A549 (cell line): Measurements from ENCODE around the gene UNC5A. TPM values are rescaled to one million over a fixed set of nuclear protein-coding genes. Genes with fewer than 3 reads are reported as not detected.

ENCODE experiments used
- ATAC-seq, 2 experiments: fragments of 200-7000 bp in 1 of 2; fragments of >200 bp in 1 of 2; cut with Nextera tagmentation in 1 of 2; cut with Tn5 transposase in 1 of 2; 3 replicates each; pipeline versions ENCODE4 v1.8.0 to v1.9.1; 2018 to 2020; ENCODE audit warnings: mild to moderate bottlenecking in 1 of 2, moderate library complexity in 1 of 2
- CTCF ChIA-PET: fragments of 300-600 bp; sonication (Branson Sonifier 250); formaldehyde crosslinking; extraction: SDS; loops from one replicate; lab custom pipeline; 2021; ENCODE audit warnings: antibody characterized with exemption, inconsistent platforms; lab: Yijun Ruan, JAX
- POLR2A ChIA-PET: fragments of 350-600 bp; formaldehyde crosslinking; extraction: SDS; loops from one replicate; lab custom pipeline; 2021; ENCODE audit warnings: antibody characterized with exemption, inconsistent platforms; lab: Yijun Ruan, JAX
- DNase-seq, 2 experiments: peaks; one replicate each; pipeline versions ENCODE4 v3.0.0 to v3.0.0-alpha.2; 2011 to 2016; ENCODE audit warnings: low read depth in 1 of 2, low spot score in 1 of 2
- FAIRE-seq: peaks from 2 replicates; lab custom pipeline; 2011; peaks lifted over from hg19 to GRCh38; lab: Jason Lieb, UNC
- H3K27ac ChIP-seq, 2 experiments: fragments of >200 bp; sonication (Bioruptor Twin); formaldehyde crosslinking; 3 replicates each; pipeline ENCODE4 v1.5.1; 2016 to 2017
- H3K4me1 ChIP-seq: fragments of >200 bp; sonication (Bioruptor Twin); formaldehyde crosslinking; 3 replicates; pipeline ENCODE4 v1.6.1; 2016
- H3K4me2 ChIP-seq: fragments of >200 bp; sonication (Bioruptor Twin); formaldehyde crosslinking; 3 replicates; pipeline ENCODE4 v1.6.1; 2016
- H3K4me3 ChIP-seq: fragments of >200 bp; sonication (Bioruptor Twin); formaldehyde crosslinking; 3 replicates; pipeline ENCODE4 v1.5.1; 2016
- H3K9me3 ChIP-seq: fragments of >200 bp; sonication (Bioruptor Twin); formaldehyde crosslinking; 3 replicates; pipeline ENCODE4 v1.6.1; 2016
- BCL3 ChIP-seq: fragments of >200 bp; sonication (Bioruptor Twin); formaldehyde crosslinking; IDR thresholded peaks from 3 replicates; pipeline ENCODE4 v1.6.1; 2016
- CBX2 ChIP-seq: fragments of 200-600 bp; sonication (generic); IDR thresholded peaks from 2 replicates; pipeline ENCODE4 v1.6.1; 2016; ENCODE audit warnings: low read depth, mild to moderate bottlenecking, borderline replicate concordance
- CEBPB ChIP-seq, 2 experiments: fragments of >200 bp in 1 of 2; sonication (Bioruptor Twin) in 1 of 2; formaldehyde crosslinking in 1 of 2; IDR thresholded peaks; 2 replicates each; pipeline ENCODE4 v1.6.1; 2012 to 2016
- CHD2 ChIP-seq: fragments of 150-350 bp; IDR thresholded peaks from 2 replicates; pipeline ENCODE4 v1.6.1; 2014; ENCODE audit warnings: low read length; ENCODE audit not compliant: partially characterized antibody
- EHF ChIP-seq: fragments of 250-450 bp; sonication (Bioruptor Pico); IDR thresholded peaks from 2 replicates; pipeline ENCODE4 v1.5.0; 2020; ENCODE audit warnings: mild to moderate bottlenecking
- EHMT2 ChIP-seq: fragments of 200-600 bp; sonication (generic); IDR thresholded peaks from 2 replicates; pipeline ENCODE4 v1.6.1; 2016; ENCODE audit warnings: antibody characterized with exemption, low read depth, mild to moderate bottlenecking, moderate library complexity
- ESRRA ChIP-seq: fragments of 150-350 bp; IDR thresholded peaks from 2 replicates; pipeline ENCODE4 v1.6.1; 2014; ENCODE audit warnings: mild to moderate bottlenecking, low read length, borderline replicate concordance
- FOSL2 ChIP-seq, 2 experiments: fragments of 450-650 bp in 1 of 2; fragments of >200 bp in 1 of 2; sonication (Bioruptor Twin) in 1 of 2; formaldehyde crosslinking; IDR thresholded peaks; 2 replicates each; pipeline versions ENCODE4 v1.5.0 to v1.6.1; 2016 to 2020; ENCODE audit warnings: mild to moderate bottlenecking in 1 of 2, moderate library complexity in 1 of 2
- HEYL ChIP-seq: fragments of 250-450 bp; sonication (Bioruptor Pico); IDR thresholded peaks from 2 replicates; pipeline ENCODE4 v1.8.0; 2021; ENCODE audit warnings: mild to moderate bottlenecking, moderate library complexity
- HOXB5 ChIP-seq: fragments of 250-450 bp; sonication (Bioruptor Pico); IDR thresholded peaks from 2 replicates; pipeline ENCODE4 v1.5.0; 2020; ENCODE audit warnings: mild to moderate bottlenecking, moderate library complexity
- JUN ChIP-seq, 2 experiments: fragments of >200 bp; sonication (Bioruptor Twin); formaldehyde crosslinking; IDR thresholded peaks; 2 replicates in 1 of 2; 3 replicates in 1 of 2; pipeline ENCODE4 v1.6.1; 2016 to 2017
- KDM1A ChIP-seq: fragments of 200-600 bp; sonication (generic); IDR thresholded peaks from 2 replicates; pipeline ENCODE4 v1.6.1; 2016; ENCODE audit warnings: low read depth, mild to moderate bottlenecking
- MYC ChIP-seq: IDR thresholded peaks from 2 replicates; pipeline ENCODE4 v1.6.1; 2012; ENCODE audit warnings: mild to moderate bottlenecking, inconsistent platforms, low read length, improper control_type of control experiment, borderline replicate concordance
- POLR2AphosphoS2 ChIP-seq: conservative IDR thresholded peaks from 2 replicates; pipeline ENCODE4 v1.6.1; 2012; ENCODE audit warnings: low read length, improper control_type of control experiment, inconsistent platforms
- RFX5 ChIP-seq: fragments of 450-650 bp; IDR thresholded peaks from 2 replicates; pipeline ENCODE4 v1.7.1; 2014; ENCODE audit warnings: antibody characterized with exemption, mild to moderate bottlenecking, moderate library complexity
- RNF2 ChIP-seq: fragments of 200-600 bp; sonication (generic); IDR thresholded peaks from 2 replicates; pipeline ENCODE4 v1.6.1; 2016; ENCODE audit warnings: low read depth, mild to moderate bottlenecking, antibody characterized with exemption, moderate library complexity, borderline replicate concordance
- ZNF302 ChIP-seq: fragments of 250-450 bp; sonication (Bioruptor Pico); IDR thresholded peaks from 2 replicates; pipeline ENCODE4 v1.9.0; 2021; ENCODE audit warnings: inconsistent platforms, mild to moderate bottlenecking, moderate library complexity
- WGBS: methylation state at CpG from one replicate; pipeline ENCODE4 v1.1.6; 2017; ENCODE audit errors: missing lambda C conversion rate; 5-methylcytosine and 5-hydroxymethylcytosine counted together
- polyA plus RNA-seq, 4 experiments: library from polyadenylated mRNA; depleted of rRNA in 3 of 4; stranded (reverse); fragments of >200 nt; fragmentation: RNase III in 1 of 4; extraction: RNeasy Plus Mini Kit Qiagen cat#74134 plus additional on column Dnase treatment in 1 of 4; gene quantifications; 2 replicates in 3 of 4; 3 replicates in 1 of 4; pipeline ENCODE4 v1.2.3, GENCODE V29; 2011 to 2017
- TF ChIP-seq, protein P1 (sequence below): fragments of 200-600 bp; sonication (generic); IDR thresholded peaks from 2 replicates; pipeline ENCODE4 v1.6.1; 2016; ENCODE audit warnings: antibody characterized with exemption, mild to moderate bottlenecking, moderate library complexity
- TF ChIP-seq, protein P2 (sequence below): IDR thresholded peaks from 2 replicates; pipeline ENCODE4 v1.6.1; 2012; ENCODE audit warnings: low read depth, borderline replicate concordance
- TF ChIP-seq, protein P3 (sequence below): fragments of 150-350 bp; IDR thresholded peaks from 2 replicates; pipeline ENCODE4 v1.6.1; 2014; ENCODE audit warnings: low read depth, mild to moderate bottlenecking, low read length

UNC5A gene
- polyA plus RNA-seq, 2 of the 4 experiments (the other 2 are of a cell fraction): 0.03 to 0.14 TPM

GRCh38 chr5:176803068-176803942 lies 7.1 kb upstream of the UNC5A start:
- Histone ChIP-seq H3K4me1 (no peaks in the 10 kb centered on the region), H3K4me2 (no peak overlapping the region), H3K27ac (no peak overlapping the region), H3K4me3 (no peak overlapping the region), H3K9me3 (no peaks in the 10 kb centered on the region)
- FAIRE-seq: no peak
- CTCF ChIA-PET: interaction anchor here (0.6 to 2.1 kb wide), 8 partner anchors 9 to 143 kb away, joined by 3 to 8 read pairs (median 5); no protein-coding TSS in a partner anchor
- no peak for DNase-seq
- POLR2A ChIA-PET: interaction anchor here (0.5 kb wide), 1 partner anchor 349 kb away, joined by 4 read pairs; no protein-coding TSS in a partner anchor
- peak in 1 of 2 experiments; percentile 16; a peak in 1 of 6 replicates for ATAC-seq
- no peak for TF ChIP-seq HEYL
- TF ChIP-seq KDM1A: no peak
- TF ChIP-seq EHF (CRISPR knock-in tag): no peak
- TF ChIP-seq JUN (IDR thresholded peaks at IDR 0.05): no peak
- TF ChIP-seq, protein P1, sequence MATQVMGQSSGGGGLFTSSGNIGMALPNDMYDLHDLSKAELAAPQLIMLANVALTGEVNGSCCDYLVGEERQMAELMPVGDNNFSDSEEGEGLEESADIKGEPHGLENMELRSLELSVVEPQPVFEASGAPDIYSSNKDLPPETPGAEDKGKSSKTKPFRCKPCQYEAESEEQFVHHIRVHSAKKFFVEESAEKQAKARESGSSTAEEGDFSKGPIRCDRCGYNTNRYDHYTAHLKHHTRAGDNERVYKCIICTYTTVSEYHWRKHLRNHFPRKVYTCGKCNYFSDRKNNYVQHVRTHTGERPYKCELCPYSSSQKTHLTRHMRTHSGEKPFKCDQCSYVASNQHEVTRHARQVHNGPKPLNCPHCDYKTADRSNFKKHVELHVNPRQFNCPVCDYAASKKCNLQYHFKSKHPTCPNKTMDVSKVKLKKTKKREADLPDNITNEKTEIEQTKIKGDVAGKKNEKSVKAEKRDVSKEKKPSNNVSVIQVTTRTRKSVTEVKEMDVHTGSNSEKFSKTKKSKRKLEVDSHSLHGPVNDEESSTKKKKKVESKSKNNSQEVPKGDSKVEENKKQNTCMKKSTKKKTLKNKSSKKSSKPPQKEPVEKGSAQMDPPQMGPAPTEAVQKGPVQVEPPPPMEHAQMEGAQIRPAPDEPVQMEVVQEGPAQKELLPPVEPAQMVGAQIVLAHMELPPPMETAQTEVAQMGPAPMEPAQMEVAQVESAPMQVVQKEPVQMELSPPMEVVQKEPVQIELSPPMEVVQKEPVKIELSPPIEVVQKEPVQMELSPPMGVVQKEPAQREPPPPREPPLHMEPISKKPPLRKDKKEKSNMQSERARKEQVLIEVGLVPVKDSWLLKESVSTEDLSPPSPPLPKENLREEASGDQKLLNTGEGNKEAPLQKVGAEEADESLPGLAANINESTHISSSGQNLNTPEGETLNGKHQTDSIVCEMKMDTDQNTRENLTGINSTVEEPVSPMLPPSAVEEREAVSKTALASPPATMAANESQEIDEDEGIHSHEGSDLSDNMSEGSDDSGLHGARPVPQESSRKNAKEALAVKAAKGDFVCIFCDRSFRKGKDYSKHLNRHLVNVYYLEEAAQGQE: no peak
- TF ChIP-seq BCL3: no peak
- TF ChIP-seq, protein P2, sequence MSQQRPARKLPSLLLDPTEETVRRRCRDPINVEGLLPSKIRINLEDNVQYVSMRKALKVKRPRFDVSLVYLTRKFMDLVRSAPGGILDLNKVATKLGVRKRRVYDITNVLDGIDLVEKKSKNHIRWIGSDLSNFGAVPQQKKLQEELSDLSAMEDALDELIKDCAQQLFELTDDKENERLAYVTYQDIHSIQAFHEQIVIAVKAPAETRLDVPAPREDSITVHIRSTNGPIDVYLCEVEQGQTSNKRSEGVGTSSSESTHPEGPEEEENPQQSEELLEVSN: no peak
- TF ChIP-seq HOXB5 (CRISPR knock-in tag): no peak
- no peak for TF ChIP-seq POLR2AphosphoS2
- no peak for TF ChIP-seq MYC
- WGBS: 39% methylated on average over 24 of the region's 24 CpGs

GRCh38 chr5:176803943-176804498 lies 6.3 kb upstream of the UNC5A start:
- Histone ChIP-seq H3K4me2 (no peak overlapping the region), H3K4me3 (no peak overlapping the region), H3K9me3 (no peaks in the 10 kb centered on the region), H3K27ac (no peak overlapping the region), H3K4me1 (no peaks in the 10 kb centered on the region)
- WGBS: 25% methylated on average over 8 of the region's 8 CpGs
- TF ChIP-seq RFX5 (no peak), CBX2 (no peak), FOSL2 (IDR thresholded peaks at IDR 0.05) (no peak), FOSL2 (CRISPR knock-in tag; IDR thresholded peaks at IDR 0.05) (no peak), ESRRA (no peak), ZNF302 (CRISPR knock-in tag) (no peak), CHD2 (no peak), RNF2 (no peak), EHMT2 (peak; percentile 65; the same call in 1 of the 2 replicates), CEBPB (IDR thresholded peaks at IDR 0.05) (no peak)
- TF ChIP-seq, protein P3, sequence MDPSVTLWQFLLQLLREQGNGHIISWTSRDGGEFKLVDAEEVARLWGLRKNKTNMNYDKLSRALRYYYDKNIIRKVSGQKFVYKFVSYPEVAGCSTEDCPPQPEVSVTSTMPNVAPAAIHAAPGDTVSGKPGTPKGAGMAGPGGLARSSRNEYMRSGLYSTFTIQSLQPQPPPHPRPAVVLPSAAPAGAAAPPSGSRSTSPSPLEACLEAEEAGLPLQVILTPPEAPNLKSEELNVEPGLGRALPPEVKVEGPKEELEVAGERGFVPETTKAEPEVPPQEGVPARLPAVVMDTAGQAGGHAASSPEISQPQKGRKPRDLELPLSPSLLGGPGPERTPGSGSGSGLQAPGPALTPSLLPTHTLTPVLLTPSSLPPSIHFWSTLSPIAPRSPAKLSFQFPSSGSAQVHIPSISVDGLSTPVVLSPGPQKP: no peak
- TF ChIP-seq, protein P1: peak; percentile 95
- ChIA-PET POLR2A (no interaction called here), CTCF (interaction anchor here (1.0 to 2.1 kb wide), 5 partner anchors 15 to 143 kb away, joined by 3 to 8 read pairs (median 3); no protein-coding TSS in a partner anchor)
- ATAC-seq (peak; percentile 44 to 64; a peak in 4 of 6 replicates), DNase-seq (no peak), FAIRE-seq (no peak)
